Ovary (tissue), 3 donors: ENCODE results near the gene SEPTIN7.

Experiments used
- CTCF ChIP-seq, 3 donors: fragments of 450-650 bp in 2 of 3; fragments of 200-600 bp in 1 of 3; IDR thresholded peaks; one replicate each; pipeline versions ENCODE4 v1.5.1 to v1.8.0; 2016 to 2022; ENCODE audit warnings: antibody characterized with exemption in 3 of 3, mild to moderate bottlenecking in 1 of 3
- POLR2A ChIP-seq: fragments of 450-650 bp; IDR thresholded peaks from one replicate; pipeline ENCODE4 v1.6.1; 2017; ENCODE audit warnings: antibody characterized with exemption, mild to moderate bottlenecking, moderate library complexity
- donor health status: DM: no; HTN: no; CAD: no.

- TF ChIP-seq POLR2A (no peak), CTCF (IDR thresholded peaks at IDR 0.05) (no peak)
These were observed 45.1 kb upstream of the SEPTIN7 start for GRCh38 chr7:35755711-35756110.
